Neutrophil (primary cell): ENCODE measurements around the gene PRIMPOL.

Experiments used
- H3K27ac ChIP-seq: fragments of 200-600 bp; sonication (generic); 2 replicates; pipeline ENCODE4 v1.5.1; 2016; ENCODE audit warnings: mild to moderate bottlenecking, moderate library complexity
- H3K27me3 ChIP-seq: fragments of 200-600 bp; sonication (generic); 2 replicates; pipeline ENCODE4 v1.6.0; 2016; ENCODE audit warnings: mild to moderate bottlenecking
- H3K36me3 ChIP-seq: fragments of 200-600 bp; sonication (generic); 2 replicates; pipeline ENCODE4 v1.5.1; 2017
- H3K4me1 ChIP-seq, 2 experiments: fragments of 200-600 bp in 1 of 2; sonication (generic) in 1 of 2; 1 replicate in 1 of 2; 2 replicates in 1 of 2; pipeline versions ENCODE4 v1.5.1 to v1.6.1; 2013 to 2016; ENCODE audit warnings: low read depth in 1 of 2, low read length in 1 of 2, mild to moderate bottlenecking in 1 of 2, moderate library complexity in 1 of 2; ENCODE audit not compliant: control insufficient read depth in 1 of 2, insufficient read depth in 1 of 2
- H3K4me3 ChIP-seq, 2 experiments: fragments of 200-600 bp in 1 of 2; sonication (generic) in 1 of 2; 1 replicate in 1 of 2; 2 replicates in 1 of 2; pipeline ENCODE4 v1.5.1; 2013 to 2016; ENCODE audit warnings: low read depth in 1 of 2, low read length in 1 of 2, mild to moderate bottlenecking in 1 of 2, moderate library complexity in 1 of 2
- H3K9me3 ChIP-seq: fragments of 200-600 bp; sonication (generic); 2 replicates; pipeline ENCODE4 v1.5.1; 2016
- TF ChIP-seq, protein P1 (sequence below): fragments of 200-600 bp; sonication (generic); IDR thresholded peaks from 2 replicates; pipeline ENCODE4 v1.5.1; 2016; ENCODE audit warnings: antibody characterized with exemption

PRIMPOL gene

DNA sequence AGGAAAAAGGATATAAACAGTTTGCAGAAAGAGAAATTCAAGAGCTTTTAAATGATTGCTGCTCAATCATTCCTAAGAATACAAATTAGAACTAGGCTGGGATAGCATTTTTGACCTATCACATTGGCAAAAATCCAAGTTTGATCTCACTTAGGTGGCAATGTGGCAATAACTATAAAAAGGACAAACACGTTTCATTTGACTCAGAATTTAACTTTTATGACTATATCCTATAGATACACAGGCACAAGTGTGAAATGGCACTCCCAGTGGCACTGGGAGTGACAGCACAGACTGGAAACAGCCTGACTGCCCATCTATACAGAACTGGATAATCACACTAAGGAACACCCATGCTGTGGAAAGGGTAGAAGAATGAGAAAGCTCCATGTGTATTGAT is 73.3 kb downstream of the PRIMPOL start:
- TF ChIP-seq, protein P1, sequence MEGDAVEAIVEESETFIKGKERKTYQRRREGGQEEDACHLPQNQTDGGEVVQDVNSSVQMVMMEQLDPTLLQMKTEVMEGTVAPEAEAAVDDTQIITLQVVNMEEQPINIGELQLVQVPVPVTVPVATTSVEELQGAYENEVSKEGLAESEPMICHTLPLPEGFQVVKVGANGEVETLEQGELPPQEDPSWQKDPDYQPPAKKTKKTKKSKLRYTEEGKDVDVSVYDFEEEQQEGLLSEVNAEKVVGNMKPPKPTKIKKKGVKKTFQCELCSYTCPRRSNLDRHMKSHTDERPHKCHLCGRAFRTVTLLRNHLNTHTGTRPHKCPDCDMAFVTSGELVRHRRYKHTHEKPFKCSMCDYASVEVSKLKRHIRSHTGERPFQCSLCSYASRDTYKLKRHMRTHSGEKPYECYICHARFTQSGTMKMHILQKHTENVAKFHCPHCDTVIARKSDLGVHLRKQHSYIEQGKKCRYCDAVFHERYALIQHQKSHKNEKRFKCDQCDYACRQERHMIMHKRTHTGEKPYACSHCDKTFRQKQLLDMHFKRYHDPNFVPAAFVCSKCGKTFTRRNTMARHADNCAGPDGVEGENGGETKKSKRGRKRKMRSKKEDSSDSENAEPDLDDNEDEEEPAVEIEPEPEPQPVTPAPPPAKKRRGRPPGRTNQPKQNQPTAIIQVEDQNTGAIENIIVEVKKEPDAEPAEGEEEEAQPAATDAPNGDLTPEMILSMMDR, result no peak
- H3K9me3 ChIP-seq, result no peaks in the 10 kb centered on the region
- H3K4me3 ChIP-seq, result no peak overlapping the region
- no peaks in the 10 kb centered on the region for H3K4me1 ChIP-seq
- H3K27me3 ChIP-seq, result no peaks in the 10 kb centered on the region
- no peaks in the 10 kb centered on the region for H3K36me3 ChIP-seq
- no peak overlapping the region for H3K27ac ChIP-seq

DNA sequence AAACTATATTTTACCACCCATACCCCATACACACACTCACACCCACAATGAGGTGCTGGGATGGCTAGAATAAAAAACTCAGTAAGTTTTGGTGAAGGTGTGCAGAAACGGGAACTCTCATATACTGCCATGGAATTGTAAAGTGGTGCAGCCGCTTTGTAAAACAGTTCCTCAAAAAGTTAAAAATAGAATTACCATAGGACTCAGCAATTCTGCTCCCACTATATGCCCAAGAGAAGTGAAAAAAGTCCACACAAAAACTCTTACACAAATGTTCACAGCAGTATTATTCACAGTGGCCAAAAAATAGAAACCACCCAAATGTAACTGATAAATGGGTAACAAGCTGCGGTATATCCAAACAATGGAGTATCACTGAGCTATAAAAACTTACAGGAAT is 77.9 kb downstream of the PRIMPOL start:
- H3K36me3 ChIP-seq, result peaks cover 3% of the 10 kb centered on the region
- TF ChIP-seq, protein P1, result no peak

DNA sequence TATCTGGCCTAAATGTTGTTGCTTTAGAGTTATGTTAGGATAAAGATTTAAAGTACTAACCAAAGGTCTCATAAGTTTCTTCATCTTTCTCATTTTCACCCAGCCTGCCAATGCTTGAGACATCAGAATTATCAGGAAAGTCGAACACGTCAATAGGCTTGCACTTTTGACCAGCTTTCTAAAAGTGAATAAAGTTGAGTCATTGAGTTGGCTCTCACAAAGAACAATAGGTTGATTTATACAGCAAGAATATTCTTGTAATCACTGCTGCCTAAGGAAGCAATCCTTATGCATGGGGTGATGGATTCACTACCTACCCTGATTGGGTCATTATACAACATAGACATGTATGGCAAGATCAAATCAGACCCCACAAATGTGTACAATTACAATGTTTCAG is 79.3 kb downstream of the PRIMPOL start:
- Histone ChIP-seq H3K9me3 (no peaks in the 10 kb centered on the region), H3K4me1 (peaks cover 12% of the 10 kb centered on the region in 2 experiments), H3K27me3 (no peaks in the 10 kb centered on the region), H3K4me3 (no peak overlapping the region), H3K27ac (no peak overlapping the region), H3K36me3 (peaks cover 3% of the 10 kb centered on the region)
- TF ChIP-seq, protein P1, result no peak

More for the DNA sequence above, 77.9 kb downstream of the PRIMPOL start:
- no peaks in the 10 kb centered on the region for H3K9me3 ChIP-seq
- H3K27me3 ChIP-seq, result no peaks in the 10 kb centered on the region
- peaks cover 0 to 1% of the 10 kb centered on the region in 2 experiments for H3K4me1 ChIP-seq
- H3K4me3 ChIP-seq, result no peak overlapping the region
- no peak overlapping the region for H3K27ac ChIP-seq

DNA sequence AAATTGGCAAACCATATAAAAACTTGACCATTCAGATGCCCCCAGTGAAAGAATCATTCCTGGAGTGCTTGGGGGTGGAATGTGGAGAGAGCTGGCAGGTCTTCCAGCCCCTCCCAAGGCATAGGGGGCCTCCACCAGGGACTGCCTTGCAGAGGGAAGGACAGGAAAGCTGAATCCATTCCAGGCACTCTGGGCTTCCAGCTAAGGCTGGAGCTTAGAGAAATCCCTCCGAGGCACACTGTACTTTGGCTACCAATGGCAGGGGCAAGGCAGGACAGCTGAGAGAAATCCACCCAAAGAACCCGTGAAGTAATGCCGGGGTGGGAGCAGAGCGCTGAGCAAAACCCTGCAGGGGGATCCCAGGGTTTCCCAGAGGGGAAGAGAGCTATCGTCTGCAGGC is 80.4 kb downstream of the PRIMPOL start:
- Histone ChIP-seq H3K4me3 (no peak overlapping the region), H3K27ac (no peak overlapping the region), H3K9me3 (no peaks in the 10 kb centered on the region), H3K4me1 (peaks cover 12 to 18% of the 10 kb centered on the region in 2 experiments), H3K36me3 (peaks cover 3% of the 10 kb centered on the region), H3K27me3 (no peaks in the 10 kb centered on the region)
- TF ChIP-seq, protein P1, result no peak

DNA sequence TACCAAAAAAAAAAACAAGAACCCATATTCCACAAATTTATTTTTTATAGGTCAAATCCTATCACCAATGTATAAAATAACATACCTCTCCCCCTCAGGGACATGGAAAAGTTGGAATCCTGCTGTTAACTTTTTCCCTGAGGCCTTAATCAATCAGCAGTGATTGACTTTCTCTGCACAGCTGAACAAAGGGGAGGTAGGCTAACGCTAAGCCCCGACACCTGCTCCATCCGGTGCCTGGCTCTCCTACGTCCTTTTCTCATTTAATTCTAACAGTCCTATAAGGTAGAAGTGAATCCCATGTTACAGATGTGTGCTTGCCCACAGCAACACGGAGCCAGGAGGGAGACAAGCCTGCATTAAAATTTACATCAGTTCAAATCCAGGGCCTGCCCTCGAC is 81.5 kb downstream of the PRIMPOL start:
- no peak overlapping the region for H3K27ac ChIP-seq
- H3K9me3 ChIP-seq, result no peaks in the 10 kb centered on the region
- H3K27me3 ChIP-seq, result no peaks in the 10 kb centered on the region
- H3K4me1 ChIP-seq, result peaks cover 12 to 18% of the 10 kb centered on the region in 2 experiments
- TF ChIP-seq, protein P1, result no peak
- peaks cover 3% of the 10 kb centered on the region for H3K36me3 ChIP-seq
- no peak overlapping the region for H3K4me3 ChIP-seq

DNA sequence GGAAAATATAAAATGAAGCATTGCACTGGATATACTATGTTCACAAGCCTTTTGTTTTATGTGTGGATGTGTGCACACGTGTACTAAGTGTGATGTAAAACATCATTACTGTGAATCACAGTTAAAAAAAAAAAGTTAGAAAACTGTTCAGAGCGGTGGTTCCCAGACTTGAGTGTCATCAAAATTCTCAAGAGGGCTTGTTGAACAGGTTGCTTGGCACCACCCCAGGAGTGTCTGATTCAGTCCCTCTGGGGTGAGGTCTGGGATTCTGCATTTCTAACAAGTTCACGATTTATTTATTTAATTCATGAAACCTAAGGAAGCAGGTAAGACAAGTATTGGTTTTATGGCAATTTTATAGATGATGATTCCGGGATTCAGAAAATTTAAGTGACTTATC is 82.6 kb downstream of the PRIMPOL start:
- H3K27ac ChIP-seq, result no peak overlapping the region
- TF ChIP-seq, protein P1, result no peak
- peaks cover 3% of the 10 kb centered on the region for H3K36me3 ChIP-seq
- H3K4me1 ChIP-seq, result peaks cover 12 to 18% of the 10 kb centered on the region in 2 experiments
- H3K9me3 ChIP-seq, result no peaks in the 10 kb centered on the region
- H3K27me3 ChIP-seq, result no peaks in the 10 kb centered on the region
- H3K4me3 ChIP-seq, result no peak overlapping the region
